GM12801 (cell line): ENCODE results near the gene MRPL12.

Experiments
- TF ChIP-seq, protein P1 (sequence below): IDR thresholded peaks from one replicate; pipeline ENCODE4 v1.5.1; 2011; ENCODE audit warnings: control low read depth; ENCODE audit not compliant: insufficient read length; ENCODE audit errors: extremely low read depth

MRPL12 gene

DNA sequence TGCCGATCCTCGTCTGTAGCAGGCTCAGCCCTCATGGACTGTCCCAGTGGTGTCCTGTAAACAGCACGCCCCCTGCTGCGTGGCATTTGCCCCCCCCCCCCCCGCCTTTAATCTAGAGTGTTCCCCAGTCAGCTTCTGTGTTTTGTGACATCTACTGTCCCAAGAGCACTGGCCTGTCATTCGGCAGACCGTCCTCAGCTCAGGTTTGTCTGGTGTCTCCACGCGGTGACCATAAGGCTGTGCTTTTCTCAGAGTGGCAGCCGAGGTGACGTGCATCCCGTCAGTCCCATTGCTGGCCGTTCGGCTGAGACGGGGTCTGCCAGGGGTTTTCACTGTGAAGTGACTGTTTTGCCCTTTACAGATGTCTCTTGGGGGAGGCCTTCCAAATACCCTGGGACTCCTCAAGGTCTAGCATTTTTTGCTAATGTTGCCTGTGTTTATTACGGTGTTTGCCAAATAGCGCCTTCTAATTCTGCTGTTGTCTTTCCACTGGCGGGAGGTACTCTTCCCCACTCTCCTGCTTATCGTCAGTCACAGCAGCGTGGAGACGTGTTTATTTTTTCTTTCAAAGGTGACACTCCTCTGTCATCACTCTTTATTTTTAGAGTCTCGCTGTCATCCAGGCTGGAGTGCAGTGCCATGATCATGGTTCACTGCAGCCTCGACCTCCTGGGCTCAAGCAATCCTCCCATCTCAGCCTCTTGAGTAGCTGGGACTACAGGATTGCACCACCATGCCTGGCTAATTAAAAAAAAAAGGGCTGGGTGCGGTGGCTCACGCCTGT is 5.7 kb upstream of the MRPL12 start:
- TF ChIP-seq, protein P1, sequence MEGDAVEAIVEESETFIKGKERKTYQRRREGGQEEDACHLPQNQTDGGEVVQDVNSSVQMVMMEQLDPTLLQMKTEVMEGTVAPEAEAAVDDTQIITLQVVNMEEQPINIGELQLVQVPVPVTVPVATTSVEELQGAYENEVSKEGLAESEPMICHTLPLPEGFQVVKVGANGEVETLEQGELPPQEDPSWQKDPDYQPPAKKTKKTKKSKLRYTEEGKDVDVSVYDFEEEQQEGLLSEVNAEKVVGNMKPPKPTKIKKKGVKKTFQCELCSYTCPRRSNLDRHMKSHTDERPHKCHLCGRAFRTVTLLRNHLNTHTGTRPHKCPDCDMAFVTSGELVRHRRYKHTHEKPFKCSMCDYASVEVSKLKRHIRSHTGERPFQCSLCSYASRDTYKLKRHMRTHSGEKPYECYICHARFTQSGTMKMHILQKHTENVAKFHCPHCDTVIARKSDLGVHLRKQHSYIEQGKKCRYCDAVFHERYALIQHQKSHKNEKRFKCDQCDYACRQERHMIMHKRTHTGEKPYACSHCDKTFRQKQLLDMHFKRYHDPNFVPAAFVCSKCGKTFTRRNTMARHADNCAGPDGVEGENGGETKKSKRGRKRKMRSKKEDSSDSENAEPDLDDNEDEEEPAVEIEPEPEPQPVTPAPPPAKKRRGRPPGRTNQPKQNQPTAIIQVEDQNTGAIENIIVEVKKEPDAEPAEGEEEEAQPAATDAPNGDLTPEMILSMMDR, result no peak

DNA sequence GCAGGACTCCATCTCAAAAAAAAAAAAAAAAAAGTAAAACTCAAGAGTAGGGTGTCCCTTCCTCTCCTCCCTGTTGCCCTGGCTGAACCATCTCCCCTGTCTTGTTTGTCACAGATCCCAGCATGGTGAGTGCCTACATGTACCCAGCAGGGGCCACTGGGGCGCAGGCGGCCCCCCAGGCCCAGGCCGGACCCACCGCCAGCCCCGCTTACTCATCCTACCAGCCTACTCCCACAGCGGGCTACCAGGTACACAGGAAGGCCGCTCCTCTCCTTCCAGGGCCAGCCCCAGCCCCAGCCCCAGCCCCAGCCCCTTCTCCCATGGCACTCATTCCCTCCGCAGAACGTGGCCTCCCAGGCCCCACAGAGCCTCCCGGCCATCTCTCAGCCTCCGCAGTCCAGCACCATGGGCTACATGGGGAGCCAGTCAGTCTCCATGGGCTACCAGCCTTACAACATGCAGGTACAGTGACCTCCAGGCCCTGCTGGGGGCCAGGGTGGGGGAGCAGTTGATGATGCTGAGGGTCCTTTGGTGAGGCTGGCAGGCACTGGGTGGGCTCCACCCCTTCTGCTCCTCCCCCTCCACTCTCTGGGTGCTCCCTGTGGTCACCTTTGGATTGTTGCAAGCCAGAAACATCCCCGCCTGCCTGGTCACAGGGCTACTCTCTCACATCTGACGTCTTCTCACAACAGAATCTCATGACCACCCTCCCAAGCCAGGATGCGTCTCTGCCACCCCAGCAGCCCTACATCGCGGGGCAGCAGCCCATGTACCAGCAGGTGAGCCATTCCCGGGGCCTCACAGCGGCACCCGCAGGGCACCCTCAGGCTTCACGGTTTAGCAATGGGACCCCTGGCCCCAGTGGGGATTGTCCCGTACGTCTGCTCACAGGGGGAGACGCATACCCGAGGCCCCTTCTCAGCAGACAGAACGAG is 2.5 kb upstream of the MRPL12 start:
- TF ChIP-seq, protein P1, result no peak

DNA sequence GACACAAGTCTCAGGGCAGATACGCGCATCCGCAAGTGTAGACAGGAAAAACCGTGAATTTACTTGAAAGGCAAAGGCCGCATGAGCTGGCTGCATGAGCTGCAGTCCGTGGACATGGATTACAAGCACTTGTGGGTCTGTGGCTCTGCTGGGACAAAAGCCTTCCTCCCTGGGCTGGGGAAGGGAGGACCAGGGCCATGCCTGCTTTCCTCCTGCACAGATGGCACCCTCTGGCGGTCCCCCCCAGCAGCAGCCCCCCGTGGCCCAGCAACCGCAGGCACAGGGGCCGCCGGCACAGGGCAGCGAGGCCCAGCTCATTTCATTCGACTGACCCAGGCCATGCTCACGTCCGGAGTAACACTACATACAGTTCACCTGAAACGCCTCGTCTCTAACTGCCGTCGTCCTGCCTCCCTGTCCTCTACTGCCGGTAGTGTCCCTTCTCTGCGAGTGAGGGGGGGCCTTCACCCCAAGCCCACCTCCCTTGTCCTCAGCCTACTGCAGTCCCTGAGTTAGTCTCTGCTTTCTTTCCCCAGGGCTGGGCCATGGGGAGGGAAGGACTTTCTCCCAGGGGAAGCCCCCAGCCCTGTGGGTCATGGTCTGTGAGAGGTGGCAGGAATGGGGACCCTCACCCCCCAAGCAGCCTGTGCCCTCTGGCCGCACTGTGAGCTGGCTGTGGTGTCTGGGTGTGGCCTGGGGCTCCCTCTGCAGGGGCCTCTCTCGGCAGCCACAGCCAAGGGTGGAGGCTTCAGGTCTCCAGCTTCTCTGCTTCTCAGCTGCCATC is 1.7 kb upstream of the MRPL12 start:
- TF ChIP-seq, protein P1, result no peak

DNA sequence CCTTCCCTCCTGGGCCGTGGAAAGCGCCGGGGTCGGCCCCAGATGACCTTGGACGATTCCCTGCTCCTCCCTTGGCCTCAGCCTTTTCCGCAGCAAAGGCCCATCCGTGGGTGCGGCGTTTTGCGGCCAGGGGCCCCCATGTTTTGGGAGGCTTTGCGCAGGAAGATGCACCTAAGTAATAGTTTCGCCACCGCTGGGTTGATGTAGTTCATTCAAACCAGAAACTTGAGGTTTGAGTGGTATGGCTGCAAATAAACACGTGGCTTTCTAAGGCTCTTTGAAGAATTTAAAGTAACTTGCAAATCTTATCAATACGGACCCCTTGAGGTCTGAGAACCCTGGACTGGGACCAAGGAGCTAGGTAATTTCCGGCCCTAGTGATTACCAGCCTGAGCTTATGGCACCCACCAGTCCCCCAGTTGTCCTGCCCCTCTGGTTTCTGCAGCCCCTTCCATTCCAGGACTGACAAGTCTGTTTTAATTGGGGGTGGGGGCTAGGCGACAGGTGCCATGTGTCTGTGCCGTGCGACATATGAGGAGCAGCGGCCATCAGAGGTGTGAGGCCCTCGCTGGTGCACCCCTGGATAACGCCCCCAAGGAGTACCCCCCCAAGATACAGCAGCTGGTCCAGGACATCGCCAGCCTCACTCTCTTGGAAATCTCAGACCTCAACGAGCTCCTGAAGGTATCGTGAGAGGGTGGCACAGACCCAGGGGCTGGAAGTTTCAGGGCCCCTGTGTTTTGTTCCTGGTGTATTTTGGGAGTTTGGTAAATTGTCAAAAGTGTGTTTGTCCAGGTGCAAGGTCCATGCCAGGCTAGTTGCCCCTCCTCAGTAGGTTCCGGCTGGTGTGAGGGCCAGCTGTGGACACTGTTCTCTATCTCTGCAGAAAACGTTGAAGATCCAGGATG is 834 bp downstream of the MRPL12 start:
- TF ChIP-seq, protein P1, result no peak

DNA sequence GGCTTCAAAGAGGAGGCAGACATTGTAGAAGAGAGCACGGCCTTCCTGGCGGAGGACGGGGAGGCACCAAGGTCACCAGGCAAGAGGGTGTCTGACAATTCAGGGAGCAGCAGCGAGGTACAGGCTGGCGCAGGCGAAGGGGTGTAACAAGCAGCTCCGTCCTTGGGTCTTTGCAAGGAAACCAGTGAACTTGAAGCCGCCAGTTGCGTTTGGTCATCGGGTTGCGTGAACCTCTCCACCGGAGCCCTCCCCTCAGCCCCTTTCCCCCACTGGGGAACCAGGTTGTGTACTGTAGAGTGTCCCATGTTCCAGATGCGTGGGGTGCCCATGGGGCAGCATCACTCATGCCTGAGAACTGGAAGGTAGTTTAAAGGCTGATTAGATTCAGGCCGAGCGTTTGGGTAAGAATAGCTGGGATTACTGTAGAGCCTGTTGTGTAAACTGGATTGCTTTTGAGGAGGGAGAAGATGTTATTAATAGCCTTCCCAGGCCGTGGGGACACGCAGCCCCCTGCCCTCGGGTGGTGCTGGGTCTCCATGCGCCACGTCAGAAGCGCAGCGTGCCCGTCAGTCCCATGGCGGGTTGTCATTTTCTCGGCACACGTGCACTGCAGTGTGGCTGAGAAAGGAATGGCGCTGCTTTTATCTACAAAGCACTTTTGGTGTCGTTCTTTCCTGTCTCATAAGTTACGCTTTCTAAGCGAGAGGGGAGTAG is 2.5 kb downstream of the MRPL12 start:
- TF ChIP-seq, protein P1, result no peak

DNA sequence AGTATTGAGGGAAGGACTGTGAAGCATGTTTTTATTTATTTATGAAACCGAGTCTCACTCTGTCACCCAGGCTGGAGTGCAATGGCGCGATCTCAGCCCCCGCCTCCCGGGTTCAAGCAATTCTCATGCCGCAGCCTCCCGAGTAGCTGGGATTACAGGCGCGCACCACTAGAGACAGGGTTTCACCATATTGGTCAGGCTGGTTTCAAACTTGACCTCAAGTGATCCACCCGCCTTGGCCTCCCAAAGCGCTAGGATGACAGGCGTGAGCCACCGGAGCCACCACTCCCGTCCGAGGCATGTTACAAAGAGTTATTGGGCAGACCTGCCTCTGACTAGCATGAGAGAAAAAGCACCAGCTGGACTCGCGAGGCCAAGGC is 3.1 kb downstream of the MRPL12 start:
- TF ChIP-seq, protein P1, result no peak
